Activated naive CD4-positive, alpha-beta T cell (primary cell): Measurements from ENCODE around the gene KLHL34.
A peak's percentile ranks its signal among the peaks of the same experiment; 100 is the strongest.

Experiments used
- DNase-seq, 4 experiments: peaks; one replicate each; lab custom pipeline; 2025; lab: John Stamatoyannopoulos, UW

KLHL34 gene

DNA sequence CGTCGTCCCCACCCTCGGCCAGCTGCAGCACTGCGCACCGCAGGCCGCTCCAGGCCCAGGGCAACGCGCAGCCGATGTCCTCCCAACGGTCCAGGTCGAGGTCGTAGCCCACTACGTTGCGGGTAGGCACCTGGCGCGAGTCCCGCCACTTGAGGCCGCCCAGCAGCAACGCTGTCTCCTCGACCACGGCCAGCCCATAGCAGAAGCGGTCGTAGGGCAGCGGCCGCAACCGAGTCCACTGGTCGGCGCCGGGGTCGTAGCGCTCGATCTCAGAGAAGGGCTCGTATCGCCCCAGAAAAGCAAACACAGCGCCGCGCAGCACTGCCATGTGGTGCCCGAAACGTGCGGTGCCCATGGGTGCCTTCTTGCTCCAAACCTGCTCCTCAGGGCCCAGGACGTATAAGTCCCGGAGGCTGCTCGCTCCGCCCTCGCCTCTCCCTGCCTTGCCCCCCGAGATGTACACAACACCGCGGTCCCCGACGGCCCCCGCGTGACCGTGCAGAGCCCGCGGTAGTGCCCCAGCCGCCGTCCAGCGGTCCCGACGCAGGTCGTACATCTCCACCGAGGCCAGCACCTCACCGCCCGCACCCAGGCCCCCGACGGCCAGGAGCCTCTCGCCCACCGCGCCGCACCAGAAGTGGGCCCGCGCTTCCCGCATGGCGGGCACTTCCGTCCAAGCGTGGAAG, 2.1 kb downstream of the KLHL34 start:
- peak in 1 of 4 experiments; percentile 0 for DNase-seq

DNA sequence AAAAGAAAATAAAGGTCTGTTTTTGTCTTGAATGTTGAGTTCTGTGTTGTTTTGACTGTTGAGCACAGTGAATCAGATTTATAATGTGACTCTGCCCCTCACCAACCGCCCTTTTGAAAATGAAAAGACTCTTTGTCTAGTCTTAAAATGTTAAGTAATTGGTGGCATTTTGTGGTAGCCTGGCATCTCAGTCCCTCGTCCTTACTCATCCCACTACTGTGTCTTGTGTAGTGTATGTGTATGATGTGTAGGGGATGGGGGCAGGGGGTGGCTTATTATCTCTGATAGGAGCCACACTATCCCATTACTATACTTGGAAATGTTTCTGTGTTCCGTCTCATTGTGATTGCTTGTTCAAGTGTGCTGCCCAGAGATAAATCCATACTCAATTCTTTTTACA, 12.2 kb downstream of the KLHL34 start:
- DNase-seq = no peak

DNA sequence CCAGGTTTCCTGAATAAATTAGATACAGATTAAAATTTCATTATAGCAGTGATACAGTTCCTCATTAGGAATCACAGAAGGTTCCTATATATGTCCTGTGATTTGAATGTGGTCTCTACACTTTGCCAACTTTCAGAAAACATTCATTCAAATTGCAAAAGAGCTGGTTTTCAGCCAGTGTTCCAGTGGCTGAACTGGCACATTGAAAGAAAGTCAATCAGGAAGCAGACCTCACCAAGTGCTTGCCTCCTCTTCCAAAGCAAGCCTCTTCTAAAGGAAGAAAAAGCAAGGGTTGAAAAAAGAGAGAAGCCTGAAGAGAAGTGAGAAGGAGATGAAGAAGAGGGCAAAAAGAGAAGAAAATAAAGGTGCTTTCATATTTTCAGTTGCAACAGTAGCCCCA, 12.7 kb downstream of the KLHL34 start:
- no peak for DNase-seq

DNA sequence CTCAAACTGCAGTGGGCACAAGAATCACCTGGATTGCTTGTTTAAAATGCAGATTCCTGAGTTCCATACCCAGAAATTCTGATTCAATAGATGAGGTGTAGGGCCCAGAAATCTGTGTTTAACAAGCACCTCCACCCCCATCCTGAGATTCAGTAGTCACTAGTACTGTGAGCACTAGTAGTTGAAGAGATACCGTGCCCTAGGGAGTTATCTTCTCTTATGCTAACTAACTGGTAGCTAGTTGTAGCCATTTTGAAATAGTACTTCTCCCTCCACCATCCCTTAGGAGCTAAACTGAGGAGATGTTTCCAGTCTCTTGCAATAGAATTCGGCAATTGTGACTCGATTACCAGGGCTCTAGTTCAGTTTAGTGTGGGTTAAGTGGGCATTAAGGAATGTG, 18.4 kb downstream of the KLHL34 start:
- DNase-seq = no peak

DNA sequence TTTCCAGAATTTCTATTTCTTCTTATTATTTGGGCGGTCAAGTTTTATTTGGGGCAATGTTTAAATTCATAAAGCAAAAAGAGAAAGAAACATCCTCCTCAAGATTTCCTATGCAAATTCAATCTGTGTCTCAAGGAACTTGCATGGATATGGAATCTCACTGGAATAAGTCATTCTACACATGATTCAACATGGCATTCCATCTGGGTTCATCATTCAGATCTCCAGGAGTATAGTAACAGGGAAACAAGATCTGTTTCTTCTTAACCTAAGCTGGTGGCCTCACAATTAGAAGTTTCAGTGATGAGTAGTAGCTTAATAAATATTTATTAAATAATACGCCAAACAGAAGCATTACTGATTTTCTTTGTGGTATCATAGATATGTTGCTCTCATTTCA, 19.8 kb downstream of the KLHL34 start:
- DNase-seq = no peak

DNA sequence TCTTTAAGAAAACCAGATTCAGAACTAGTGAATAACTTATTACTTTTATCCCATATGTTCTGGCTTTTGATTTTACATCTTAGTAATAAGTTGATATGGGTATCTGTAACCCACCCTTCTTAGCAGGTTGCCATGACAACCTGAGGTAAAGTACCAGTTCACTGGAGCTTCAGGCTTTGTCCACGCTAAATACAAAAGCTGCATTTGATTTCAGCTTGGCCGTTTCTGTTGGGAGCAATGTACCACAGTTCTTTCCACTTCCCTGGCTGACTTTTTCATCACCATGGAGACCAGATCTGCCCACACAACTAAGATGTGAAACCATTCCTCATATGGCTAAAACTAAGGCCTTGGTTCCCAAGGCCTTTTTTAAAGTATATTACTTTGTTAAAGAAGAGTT, 26.1 kb downstream of the KLHL34 start:
- DNase-seq = no peak

DNA sequence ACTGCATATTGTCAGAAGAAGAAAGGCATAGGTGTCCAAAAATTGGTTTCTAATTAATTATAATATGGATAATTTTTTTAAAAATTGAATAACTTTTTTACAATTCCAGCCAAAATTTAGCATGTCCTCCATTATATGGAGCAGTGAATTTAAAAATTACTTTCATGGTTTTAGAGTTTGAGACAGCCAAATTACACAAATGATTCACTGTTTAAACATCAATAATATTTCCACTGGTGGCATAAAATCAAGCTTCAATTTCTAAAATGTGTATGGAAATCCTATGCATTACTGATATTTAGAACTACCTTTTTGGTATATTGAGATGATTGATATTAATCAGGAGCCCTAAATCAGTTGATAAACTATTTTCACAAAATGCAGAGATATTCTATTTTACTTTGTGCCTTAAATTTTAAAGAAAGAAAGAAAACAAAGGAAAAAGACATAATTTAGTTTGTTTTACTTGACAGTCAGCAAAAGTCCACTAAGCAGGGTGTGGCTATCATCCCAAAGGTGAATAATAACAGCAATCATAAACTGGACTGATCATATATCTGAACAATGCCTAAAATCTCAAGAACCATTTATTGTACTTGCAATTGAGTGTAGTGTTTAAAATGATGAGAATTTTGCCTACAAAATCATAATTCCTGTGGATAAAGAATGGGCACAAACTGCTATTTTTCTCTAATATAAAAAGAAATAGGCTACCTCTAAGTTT, 34.2 kb downstream of the KLHL34 start:
- DNase-seq = no peak

DNA sequence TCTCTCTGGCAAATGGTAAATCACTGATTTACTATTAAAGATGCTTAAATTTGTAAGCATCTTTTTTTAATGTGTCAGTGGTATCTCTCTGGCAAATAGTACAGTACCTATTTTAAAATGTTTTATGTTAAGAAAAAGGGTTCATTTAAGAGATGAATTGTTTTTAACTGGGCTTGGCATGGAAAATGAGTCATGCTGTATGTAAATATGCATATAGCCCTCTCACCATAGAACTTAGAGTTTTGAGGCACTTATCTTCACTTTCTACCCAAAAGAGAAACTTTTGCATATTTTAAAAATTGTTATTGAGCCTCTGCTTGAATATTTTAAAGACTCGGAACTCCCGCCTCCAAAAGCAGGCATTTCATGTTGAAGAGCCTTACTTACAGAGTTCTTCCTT, 37.9 kb downstream of the KLHL34 start:
- no peak for DNase-seq

DNA sequence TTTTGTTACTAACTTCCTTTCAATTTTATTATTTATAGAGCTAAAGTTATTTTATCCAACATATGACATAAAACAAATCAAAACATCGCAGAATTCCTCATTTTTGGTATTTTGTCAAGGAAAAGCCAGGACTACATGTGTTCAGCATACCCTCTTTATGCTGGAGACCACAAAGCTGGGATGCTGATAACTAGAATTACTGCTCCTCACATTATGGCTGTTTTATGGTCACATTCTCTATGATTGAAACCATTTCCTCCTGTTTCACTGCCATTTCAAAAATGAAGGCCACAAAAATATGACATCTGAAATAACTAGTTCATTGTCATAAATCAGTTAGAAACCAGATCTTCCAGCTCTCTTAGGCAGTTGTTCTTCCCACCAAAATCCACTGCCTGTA, 41.7 kb downstream of the KLHL34 start:
- no peak for DNase-seq

DNA sequence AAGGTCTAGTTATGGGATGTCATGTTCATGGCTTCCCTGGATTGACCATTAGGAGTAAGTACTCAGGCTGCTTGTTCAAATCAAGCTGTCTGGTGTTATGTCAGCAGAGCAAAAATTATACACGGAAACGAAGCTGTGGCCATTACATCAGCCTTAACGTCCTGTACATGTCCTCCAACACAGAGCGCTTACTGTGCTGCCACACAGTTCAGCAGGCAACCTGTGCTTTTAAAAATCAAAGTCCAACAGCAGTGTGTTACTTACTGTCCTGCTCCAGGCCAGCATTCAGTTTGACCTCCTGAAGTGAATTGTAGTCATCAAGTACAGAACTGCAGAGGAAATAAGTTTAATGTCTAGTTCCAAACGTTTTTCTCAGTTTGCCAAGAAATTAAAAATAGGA, 46.0 kb downstream of the KLHL34 start:
- no peak for DNase-seq

DNA sequence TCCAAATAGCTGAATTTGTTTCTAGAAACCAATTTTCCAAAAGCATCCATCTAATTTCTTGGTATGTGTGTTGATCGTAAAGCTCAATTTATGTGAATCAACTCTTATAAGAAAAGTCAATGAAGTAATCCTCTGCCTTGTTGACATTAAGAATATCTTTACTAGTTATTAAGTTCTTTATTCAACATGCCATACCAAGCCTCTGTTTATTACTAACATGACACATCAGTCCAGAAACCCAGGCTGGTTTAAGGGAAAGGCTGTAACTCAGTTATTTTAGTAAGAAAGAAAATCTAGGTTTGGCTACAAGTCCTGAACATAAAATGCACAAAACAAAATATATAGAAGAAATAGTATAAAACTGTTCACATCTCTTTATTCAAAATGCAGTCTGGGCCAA, 48.0 kb downstream of the KLHL34 start:
- no peak for DNase-seq

DNA sequence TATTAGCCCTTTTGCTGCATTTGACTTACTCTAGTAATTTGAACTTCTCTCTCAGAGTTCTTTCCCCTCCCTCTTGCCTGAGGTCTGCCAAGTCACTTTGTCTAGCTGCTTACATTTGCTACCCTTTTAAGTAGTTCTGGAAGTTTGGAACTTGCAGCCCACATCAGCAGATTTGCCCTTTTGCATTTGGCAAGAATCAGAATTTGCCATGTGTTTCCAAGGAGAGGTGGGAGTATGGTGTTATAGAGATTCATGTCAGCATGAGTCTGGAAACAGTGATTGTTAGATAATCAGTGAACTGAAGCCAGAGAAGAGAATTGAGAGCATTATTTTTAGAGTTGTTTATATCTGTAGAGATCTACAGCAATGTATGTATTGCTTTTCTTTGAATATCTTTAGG, 52.1 kb downstream of the KLHL34 start:
- no peak for DNase-seq
